DMS 273 (cell line): Measurements from ENCODE around the gene ITGB6.
A peak's percentile ranks its signal among the peaks of the same experiment; 100 is the strongest.

Source experiments
- DNase-seq: peaks from one replicate; lab custom pipeline; 2025; ENCODE audit not compliant: unreplicated experiment; lab: John Stamatoyannopoulos, UW

The ITGB6 gene

GRCh38 chr2:160199683-160200389 is at the start of gene ITGB6:
Gene ITGB6 (minus strand): TSS chr2:160200272. CDS start chr2:160200063, 209 bp downstream.
- no peak for DNase-seq

- peak; percentile 15 for DNase-seq
Measured at GRCh38 chr2:160247296-160248035, 47.4 kb upstream of the ITGB6 start.

- no peak for DNase-seq
Measured at GRCh38 chr2:160246356-160246755, 46.3 kb upstream of the ITGB6 start.

GRCh38 chr2:160245614-160246155 is 45.6 kb upstream of the ITGB6 start:
- DNase-seq, result no peak

GRCh38 chr2:160242893-160243564 is 43.0 kb upstream of the ITGB6 start:
- DNase-seq, result peak; percentile 72

- DNase-seq, result peak; percentile 76
Measured at GRCh38 chr2:160241251-160242137, 41.4 kb upstream of the ITGB6 start.

GRCh38 chr2:160239436-160239835 is 39.4 kb upstream of the ITGB6 start:
- DNase-seq, result no peak

GRCh38 chr2:160238392-160238791 is 38.3 kb upstream of the ITGB6 start:
- DNase-seq, result no peak

GRCh38 chr2:160232905-160233475 is 32.9 kb upstream of the ITGB6 start:
- no peak for DNase-seq

GRCh38 chr2:160229591-160229990 is 29.5 kb upstream of the ITGB6 start:
- no peak for DNase-seq

- DNase-seq, result no peak
Measured at GRCh38 chr2:160228141-160228917, 28.3 kb upstream of the ITGB6 start.

- no peak for DNase-seq
Measured at GRCh38 chr2:160227293-160227915, 27.3 kb upstream of the ITGB6 start.

- DNase-seq, result no peak
Measured at GRCh38 chr2:160226367-160226766, 26.3 kb upstream of the ITGB6 start.

GRCh38 chr2:160225722-160226121 is 25.6 kb upstream of the ITGB6 start:
- no peak for DNase-seq

- DNase-seq, result no peak
Measured at GRCh38 chr2:160224507-160224906, 24.4 kb upstream of the ITGB6 start.

- DNase-seq, result peak; percentile 7
Measured at GRCh38 chr2:160224060-160224459, 24.0 kb upstream of the ITGB6 start.

- no peak for DNase-seq
Measured at GRCh38 chr2:160223560-160223959, 23.5 kb upstream of the ITGB6 start.

- no peak for DNase-seq
Measured at GRCh38 chr2:160222546-160223283, 22.6 kb upstream of the ITGB6 start.
